HG03159 (cell line): ENCODE measurements around the gene GCNT3.

Experiments used
- ATAC-seq: cut with Tn5 transposase; IDR thresholded peaks from one replicate; pipeline ENCODE4 v1.9.1; 2021; ENCODE audit warnings: mild to moderate bottlenecking, moderate library complexity; ENCODE audit not compliant: unreplicated experiment

GCNT3 gene, protein sequence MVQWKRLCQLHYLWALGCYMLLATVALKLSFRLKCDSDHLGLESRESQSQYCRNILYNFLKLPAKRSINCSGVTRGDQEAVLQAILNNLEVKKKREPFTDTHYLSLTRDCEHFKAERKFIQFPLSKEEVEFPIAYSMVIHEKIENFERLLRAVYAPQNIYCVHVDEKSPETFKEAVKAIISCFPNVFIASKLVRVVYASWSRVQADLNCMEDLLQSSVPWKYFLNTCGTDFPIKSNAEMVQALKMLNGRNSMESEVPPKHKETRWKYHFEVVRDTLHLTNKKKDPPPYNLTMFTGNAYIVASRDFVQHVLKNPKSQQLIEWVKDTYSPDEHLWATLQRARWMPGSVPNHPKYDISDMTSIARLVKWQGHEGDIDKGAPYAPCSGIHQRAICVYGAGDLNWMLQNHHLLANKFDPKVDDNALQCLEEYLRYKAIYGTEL

DNA sequence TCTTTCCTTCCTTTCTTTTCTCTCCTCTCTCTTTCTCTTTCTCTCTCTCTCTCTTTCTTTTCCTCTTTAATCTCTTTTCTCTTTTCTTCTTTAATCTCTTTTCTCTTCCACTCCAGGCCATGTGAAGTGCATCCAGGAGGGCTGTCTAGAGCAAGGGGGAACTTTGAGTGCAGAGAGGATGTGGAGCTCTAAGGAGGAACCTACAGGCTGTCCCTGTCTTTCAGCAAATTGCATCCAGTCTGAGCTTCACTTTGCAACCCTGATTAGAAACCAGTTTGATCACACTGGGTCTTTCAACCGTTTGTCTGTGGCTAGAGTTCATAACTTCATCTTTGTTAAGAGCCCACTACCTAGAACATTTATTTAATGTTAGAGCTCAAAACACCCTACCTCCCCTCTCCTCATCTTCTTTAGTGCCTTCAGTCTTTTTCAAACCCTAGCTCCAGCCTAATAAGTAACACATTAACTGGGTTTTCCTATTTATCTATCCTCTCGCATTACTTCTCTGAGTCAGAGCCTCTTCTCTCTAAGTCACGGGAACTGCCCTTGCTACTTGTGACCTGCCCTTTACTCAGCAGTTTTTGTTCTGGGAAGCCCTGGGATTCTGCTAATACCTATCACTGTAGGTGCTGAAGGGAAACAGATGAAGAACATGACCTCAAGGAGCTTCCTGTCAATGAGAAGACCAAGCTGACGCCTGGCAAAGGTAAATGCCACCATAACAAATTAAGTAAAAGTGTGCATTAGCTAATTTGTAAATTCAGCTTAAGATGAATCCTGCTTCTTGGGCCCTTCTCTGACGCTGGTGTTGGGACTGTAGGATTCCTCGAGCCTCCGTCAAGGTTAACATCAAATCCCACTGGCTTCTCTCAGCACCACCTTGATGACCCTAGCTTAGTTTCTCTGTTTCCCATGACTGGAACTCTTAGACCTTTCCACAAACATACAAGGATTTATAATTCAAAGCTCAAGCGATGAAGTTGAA is at the start of gene GCNT3:
TSS of gene GCNT3 (plus strand) at position 508 of the 985 bp plus-strand sequence. CDS start 6,456 bp downstream, outside the sequence.
- no peak for ATAC-seq

DNA sequence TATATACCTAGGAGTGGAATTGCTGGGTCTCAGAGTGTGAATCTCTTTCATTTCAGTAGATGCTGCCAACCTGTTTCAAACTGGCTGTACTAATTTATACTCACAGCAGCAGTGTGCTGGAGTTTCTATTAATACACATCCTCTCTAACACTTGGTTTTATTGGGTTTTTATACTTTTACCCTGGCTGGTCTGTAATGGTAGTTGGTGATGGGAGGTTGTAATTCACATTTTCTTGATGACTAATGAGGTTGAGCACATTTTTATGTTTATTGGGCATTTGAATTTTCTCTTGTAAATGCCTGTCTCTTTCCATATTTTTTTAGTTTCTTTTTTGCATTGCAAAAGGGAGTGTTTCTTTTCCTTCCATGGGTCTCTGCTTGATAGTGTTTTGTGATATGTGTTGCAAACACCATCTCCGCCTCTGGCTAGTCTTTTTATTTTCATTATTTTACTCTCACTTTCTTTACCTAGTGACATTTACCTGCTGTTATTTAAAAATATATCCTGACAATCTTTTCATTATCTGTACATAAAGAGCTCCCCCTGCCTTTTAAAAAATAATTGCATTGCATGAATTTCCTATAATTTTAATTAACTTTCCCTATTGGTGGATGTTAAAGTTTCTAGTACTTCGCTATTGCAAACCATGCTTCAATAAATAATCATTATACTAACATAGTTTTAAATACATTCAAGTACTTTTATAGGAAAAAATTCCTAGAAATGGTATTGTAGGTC is 49.0 kb upstream of the GCNT3 start:
- no peak for ATAC-seq

DNA sequence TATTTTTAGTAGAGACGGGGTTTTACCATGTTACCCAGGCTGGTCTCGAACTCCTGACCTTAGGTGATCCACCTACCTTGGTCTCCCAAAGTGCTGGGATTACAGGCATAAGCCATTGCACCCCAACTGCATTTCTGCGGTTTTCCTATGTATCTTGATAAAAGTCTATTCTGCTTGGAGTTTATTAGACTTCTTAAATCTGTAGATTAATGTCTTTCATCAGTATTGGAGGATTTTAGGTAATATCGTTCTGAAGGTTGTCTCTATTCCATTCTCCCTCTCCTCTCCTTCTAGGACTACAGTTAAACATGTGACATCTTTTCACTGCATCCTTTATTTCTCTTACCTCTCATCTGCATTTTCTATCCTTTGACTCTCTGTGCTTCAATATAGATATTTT is 46.3 kb upstream of the GCNT3 start:
- ATAC-seq, result no peak

DNA sequence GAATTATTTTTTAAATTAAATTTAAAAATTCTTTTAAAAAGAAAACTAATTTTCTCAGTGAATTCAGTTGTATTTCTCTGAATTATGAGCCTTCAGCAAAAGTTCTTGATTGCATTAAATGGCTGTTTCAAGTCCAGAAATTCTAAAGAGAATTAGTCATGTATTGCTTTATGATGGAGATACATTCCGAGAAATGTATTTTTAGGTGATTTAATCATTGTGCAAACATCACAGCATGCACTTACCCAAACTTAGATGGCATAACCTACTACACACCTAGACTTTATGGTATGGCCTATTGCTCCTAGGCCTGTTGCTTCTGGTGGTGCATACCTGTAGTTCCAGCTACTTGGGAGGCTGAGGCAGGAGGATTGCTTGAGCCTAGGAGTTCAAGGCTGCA is 44.3 kb upstream of the GCNT3 start:
- ATAC-seq, result no peak

DNA sequence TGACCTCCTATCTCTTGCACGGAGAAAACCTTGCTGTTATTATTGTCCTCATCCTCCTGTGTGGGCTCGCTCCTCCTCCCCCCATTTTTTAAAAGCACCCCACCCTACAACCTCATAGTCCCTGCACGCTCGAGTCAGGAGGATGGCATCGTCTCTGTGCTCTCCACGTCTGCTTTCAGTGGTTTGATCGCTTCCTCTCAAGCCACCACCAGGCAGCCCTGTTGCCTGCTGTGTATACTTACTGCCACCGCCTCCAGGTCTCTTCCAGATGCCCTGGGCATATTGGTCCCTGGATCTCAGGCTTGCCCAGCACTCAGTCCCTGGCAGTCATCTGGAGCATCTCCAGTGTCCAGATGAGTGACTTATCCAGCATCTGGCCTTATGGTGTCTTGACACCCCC is 42.1 kb upstream of the GCNT3 start:
- no peak for ATAC-seq

DNA sequence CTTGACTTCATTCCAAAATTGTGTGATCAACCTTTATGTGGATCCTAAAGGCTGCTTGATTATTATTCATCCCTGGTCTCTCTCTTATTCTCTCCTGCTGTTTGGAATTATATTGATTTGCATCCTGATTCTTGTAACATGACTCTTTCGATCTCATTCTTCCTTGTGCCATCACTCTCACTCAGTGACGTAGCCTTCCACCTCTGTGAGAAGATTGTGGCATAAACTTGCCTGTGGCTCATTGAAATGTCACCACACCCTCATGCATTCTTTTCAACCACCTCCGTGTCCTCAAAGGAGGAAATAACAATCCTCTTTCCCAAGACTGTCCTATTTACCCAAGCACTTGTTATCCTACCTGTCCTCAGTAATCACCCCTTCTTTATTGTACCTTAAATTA is 41.3 kb upstream of the GCNT3 start:
- no peak for ATAC-seq

DNA sequence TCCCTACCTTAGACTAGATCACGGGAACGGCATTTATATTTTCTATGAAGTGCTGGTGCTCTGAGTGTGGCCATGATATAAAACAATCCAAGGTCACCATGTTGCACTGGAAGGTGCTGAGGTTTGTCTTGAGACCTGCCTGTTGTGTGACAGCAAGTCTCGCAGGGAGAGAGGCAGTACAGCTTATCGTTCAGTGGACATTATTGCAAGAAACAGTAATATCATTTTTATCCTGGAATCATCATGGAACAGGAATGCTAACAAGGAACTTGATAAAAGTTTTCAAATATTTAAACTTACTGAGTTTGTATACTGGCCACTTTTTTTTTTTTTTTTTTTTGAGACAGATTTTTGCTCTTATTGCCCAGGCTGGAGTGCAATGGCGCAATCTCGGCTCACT is 40.0 kb upstream of the GCNT3 start:
- ATAC-seq, result no peak

DNA sequence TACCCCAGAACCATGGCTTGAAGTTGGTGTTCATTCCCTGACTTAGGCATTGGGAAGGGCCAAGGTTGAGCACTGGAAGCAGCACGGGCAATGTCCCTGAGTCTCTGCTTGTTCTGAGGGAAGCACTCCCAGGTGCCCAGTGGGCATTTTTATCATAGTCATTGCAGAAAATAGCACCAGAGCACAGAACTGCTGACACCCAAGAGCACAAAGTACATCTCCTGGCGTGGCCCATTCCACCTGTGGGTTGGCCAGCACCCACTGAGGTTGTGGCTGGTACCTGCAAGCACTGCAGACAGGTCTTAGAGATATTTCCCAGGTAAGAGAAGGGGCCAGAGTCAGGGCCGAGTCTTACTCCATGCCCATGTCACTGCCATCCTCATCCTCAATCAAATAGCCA is 28.5 kb upstream of the GCNT3 start:
- ATAC-seq, result no peak

DNA sequence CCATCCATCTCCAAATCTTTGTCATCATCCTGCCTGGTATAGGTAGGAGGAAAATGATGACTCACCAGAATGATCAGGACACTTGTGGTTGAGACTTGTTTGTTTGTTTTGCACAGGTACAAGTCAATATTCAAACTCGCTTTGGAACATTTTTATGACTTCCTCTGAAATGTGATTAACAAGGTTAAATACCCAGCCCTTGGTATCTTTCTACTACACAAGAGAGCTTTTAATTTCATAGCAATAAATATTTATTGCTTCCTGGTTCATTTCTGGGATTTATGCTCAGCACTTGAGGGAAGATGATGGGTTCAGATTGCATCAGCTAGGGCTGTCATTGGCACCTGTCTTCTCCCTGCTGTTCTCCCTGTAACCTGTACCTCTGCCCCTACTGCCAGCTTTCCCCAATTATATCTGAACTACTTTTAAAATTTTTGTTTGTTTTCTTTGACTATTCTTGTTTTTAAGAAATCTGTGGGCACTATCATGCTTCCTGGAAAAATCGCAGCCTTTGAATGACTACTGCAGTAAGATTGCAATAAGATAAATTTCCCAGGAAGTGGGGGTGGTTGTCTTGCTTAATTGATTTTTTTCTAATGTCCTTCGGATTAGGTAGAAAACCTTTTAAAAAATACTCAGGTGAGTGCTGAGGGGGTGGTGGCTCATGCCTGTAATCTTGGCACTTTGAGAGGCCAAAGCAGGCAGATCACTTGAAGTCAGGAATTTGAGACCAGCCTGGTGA is 24.3 kb upstream of the GCNT3 start:
- no peak for ATAC-seq

DNA sequence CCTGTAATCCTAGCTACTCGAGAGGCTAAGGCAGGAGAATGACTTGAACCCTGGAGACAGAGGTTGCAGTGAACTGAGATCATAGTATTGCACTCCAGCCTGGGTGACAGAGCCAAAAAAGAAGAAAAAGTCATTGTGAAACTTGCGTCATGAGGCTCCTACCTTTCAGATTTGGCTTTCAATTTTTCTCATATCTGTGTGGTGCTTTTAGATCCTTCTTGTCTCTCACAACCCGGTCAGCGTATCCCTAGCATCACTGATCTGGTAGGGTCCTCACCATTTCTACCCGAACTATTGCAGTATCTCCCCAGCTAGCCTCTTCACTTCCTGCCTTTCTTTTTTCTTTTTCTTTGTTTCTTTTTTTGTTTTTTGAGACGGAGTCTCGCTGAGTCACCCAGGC is 21.6 kb upstream of the GCNT3 start:
- ATAC-seq, result no peak

DNA sequence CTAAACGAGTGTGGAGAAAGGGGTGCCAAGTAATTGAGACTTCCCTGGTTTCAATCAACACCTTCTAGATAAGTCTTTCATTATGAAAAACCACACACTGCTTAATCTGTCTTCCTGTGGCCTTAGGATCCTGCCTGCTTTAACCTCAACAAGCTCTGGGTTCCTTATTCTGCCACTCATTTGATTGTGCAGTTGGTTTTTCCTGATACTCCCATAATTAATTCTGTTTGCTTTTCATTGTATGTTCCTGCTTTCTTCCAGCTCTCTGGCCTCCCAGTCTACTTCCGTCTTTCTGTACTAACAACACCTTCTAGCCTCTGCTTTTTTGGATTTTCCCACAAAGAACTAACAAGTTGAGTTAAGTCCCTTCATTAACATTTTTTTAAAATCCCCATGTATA is 20.2 kb upstream of the GCNT3 start:
- ATAC-seq, result no peak

DNA sequence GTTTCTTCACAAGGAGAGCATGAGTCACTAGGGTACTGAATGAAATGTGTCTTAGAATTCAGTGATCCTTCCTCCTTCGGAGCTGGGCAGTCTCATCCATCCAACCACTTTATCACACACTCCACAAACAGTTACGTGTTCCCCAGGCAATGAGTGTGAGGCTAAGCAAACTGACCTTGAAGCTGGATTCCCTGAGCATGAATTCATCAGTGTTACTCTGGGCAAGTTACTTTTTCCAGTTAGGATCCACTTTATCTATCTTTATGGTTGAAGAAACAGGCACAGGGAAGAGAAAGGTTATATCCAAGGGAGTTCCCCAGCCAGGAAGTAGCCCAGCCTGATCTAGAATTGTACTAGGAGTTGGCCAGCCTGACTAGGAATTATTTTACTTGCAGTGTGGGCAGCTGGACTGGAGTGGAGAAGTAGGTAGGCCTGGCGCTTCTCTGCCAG is 17.1 kb upstream of the GCNT3 start:
- ATAC-seq, result no peak

DNA sequence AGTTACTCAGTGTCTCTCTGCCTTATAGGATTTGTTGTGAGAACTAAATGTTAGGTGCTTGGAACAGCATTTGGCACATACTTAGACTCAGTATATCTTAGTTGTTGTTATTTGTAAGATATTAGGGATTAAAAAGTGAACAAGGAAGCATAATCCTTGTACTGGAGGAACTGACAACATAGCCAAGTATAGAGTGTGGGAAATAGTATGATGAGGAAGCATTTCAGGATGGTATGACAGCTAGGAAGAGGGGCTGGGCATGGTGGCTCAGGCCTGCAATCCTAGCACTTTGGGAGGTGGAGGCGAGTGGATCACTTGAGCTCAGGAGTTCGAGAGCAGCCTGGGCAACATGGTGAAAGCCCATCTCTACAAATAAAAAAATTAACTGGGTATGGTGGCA is 16.6 kb upstream of the GCNT3 start:
- ATAC-seq, result no peak

DNA sequence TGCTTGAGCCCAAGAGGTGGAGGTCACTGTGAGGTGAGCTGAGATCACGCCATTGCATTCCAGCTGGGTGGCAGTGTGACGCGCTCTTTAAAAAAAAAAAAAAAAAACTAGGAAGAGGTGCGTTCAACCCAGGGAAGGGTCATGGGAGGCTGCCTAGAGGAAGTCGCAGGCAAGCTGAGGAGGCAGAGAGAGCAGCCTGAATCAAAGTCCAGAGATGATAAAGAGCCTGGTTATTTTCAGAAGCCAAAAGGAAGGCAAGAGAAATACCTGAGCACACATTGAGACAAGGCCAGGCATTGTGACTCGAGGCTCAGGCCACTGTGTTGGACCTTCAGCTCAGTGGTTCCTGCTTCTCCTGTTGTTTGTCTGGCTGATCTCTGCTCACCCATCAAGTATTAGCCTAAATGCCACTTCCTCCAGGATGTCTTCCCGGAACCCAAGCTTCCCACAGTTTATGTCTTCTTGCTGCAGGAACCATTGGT is 16.1 kb upstream of the GCNT3 start:
- no peak for ATAC-seq

DNA sequence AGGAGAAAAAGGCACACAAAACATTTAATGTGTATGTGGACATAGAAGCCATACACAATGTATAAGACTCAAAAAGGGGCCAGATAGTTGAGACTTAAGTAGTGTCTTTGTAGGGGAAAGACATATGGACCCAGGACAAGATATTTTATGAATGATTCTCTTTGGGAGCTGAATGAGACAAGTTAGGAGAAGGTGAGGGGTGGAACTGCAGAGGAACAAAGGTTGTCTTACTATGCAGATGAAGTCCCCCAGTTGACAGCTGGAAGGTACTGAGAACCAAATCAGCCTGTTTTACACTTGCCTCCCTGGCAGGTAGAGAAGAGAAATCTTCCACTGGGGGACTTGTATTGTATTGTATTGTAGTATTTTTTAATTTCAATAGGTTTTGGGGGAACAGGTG is 14.9 kb upstream of the GCNT3 start:
- no peak for ATAC-seq

DNA sequence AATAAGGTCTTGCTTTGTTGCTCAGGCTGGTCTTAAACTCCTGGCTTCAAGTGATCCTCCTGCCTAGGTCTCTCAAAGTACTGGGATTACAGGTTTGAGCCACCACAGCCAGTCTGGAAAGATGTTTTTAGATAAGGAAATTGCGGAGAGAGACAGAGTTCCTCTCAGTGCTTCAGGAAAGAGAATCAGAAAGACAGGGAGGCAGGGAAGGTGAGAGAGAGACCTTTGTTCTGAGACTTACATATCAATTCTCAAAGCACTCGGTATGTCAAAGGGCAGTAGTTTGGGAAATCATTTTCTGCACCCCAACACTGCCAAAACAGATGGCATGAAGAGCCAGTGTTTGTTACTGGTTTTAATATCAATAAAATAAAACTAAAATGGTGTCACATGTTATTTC is 13.1 kb upstream of the GCNT3 start:
- ATAC-seq, result no peak

DNA sequence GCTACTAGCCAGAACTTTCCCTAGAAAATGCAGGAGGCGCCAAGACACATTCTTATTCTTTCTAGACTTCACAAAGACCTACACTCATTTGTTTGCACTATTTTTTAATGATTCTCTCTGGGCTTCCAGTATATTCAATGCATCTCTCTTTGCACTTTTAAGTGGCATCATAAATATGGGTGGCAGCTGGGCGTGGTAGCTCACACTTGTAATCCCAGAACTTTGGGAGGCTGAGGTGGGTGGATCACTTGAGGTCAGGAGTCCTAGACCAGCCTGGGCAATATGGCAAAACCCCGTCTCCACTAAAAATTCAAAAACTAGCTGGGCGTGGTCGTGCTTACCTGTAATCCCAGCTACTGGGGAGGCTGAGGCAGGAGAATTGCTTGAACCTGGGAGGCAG is 5.6 kb upstream of the GCNT3 start:
- ATAC-seq, result no peak

DNA sequence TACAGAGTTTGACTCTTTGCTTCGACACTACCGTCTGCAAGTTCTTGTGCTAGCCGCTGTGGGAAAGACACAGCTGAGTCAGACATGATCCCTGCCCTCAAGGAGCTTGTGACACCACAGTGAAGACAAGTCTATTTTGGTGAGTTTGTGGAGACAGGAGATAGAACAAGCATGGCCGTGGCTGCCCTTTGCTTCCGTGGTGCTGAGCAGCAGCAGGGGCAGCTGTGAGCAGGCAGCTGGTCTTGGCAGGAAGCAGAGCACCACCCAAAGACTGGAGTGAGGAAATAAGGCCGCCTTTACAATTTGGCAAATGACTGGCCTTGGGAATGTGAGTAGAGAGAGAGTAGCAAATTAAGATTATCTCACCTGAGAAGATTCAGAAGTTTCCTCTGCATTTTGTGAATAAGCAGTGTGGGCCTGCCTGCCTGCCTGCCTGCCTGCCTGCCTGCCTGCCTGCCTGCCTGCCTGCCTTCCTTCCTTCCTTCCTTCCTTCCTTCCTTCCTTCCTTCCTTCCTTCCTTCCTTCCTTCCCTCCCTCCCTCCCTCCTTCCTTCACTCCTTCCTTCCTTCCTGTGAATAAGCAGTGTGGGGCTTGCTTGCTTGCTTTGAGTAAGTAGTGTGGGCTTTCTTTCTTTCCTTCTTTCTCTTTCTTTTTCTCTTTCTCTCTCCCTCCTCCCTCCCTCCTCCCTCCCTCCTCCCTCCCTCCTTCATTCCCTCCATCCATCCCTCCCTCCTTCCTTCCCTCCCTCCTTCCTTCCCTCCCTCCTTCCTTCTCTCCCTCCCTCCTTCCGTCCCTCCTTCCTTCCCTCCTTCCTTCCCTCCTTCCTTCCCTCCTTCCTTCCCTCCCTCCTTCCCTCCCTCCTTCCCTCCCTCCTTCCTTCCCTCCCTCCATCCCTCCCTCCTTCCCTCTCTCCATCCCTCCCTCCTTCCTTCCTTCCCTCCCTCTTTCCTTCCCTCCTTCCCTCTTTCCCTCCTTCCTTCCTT is 1.6 kb upstream of the GCNT3 start:
- ATAC-seq, result no peak

DNA sequence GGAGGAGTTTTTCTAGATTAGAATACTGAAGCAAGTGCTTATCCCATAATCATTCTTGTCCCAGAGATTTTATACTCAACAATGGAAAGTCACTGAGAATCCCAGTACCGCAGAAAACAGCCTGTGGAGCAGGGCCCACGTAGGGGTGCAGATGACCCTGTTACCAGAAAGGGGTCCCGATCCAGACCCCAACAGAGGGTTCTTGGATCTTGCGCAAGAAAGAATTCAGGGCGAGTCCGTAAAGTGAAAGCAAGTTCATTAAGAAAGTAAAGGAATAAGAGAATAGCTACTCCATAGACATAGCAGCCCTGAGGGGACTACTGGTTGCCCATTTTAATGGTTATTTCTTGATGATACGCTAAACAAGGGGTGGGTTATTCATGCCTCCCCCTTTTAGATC is 2.6 kb downstream of the GCNT3 start:
- no peak for ATAC-seq
